ENCODE data around the gene COL5A1.

The COL5A1 gene

DNA sequence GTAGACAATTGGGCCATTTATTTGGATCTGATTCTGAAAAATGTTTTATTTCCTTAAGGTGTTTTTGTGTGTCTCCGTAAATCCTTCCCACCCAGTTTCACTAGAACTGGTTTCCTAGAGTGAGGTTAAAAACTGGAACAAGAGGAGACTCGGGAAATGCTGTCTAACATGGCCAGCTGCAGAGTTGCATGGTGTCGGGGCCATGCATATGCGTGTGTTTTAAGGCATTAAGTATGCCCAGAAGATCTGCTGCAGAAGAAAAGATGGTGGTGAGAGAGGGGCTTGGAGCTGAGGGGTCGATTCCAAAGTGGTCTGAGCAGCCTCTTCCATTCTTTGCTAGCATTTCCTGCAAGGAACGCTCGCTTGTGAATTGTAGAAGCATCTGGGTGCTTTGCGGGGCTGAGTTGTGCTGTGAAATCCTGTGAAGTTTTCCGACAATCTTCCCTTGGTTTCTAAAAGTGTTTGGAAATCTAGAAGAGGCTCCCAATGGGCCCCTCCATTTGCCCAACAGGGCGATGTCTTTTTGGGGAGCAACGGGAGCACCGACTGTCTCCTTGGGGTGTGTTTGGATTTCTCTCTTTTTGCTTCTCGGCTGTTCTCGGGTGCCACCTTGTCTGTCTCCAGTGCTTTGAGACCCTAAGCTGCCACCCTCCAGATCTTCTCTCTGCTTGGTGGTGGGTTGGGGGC lies 113.8 kb downstream of the COL5A1 start:
- Histone ChIP-seq H3K27me3 (ENCODE audit: insufficient read depth, low read length) (peaks cover 10% of the 10 kb centered on the region), H3F3A (ENCODE audit: insufficient read depth, low read length) (no peaks in the 10 kb centered on the region), H4K20me1 (ENCODE audit: insufficient read depth, low read length) (no peaks in the 10 kb centered on the region), H3K4me1 (ENCODE audit: insufficient read depth, low read length, severe bottlenecking) (no peaks in the 10 kb centered on the region), H3K36me3 (ENCODE audit: insufficient read depth, low read length) (no peaks in the 10 kb centered on the region), H3K4me2 (ENCODE audit: low read length) (no peak overlapping the region), H3K4me3 (ENCODE audit: low read depth, low read length, poor library complexity, severe bottlenecking) (no peak overlapping the region), H3K9me2 (ENCODE audit: low read depth, low read length) (no peaks in the 10 kb centered on the region), H2AFZ (ENCODE audit: low read length) (no peak overlapping the region), H3K9ac (ENCODE audit: low read length) (no peak overlapping the region), H3K79me2 (ENCODE audit: insufficient read depth, low read length) (no peaks in the 10 kb centered on the region), H3K27ac (ENCODE audit: low read depth, low read length, poor library complexity, severe bottlenecking) (no peak overlapping the region), H3K9me3 (ENCODE audit: low read length) (no peaks in the 10 kb centered on the region)
- TF ChIP-seq, protein P1, sequence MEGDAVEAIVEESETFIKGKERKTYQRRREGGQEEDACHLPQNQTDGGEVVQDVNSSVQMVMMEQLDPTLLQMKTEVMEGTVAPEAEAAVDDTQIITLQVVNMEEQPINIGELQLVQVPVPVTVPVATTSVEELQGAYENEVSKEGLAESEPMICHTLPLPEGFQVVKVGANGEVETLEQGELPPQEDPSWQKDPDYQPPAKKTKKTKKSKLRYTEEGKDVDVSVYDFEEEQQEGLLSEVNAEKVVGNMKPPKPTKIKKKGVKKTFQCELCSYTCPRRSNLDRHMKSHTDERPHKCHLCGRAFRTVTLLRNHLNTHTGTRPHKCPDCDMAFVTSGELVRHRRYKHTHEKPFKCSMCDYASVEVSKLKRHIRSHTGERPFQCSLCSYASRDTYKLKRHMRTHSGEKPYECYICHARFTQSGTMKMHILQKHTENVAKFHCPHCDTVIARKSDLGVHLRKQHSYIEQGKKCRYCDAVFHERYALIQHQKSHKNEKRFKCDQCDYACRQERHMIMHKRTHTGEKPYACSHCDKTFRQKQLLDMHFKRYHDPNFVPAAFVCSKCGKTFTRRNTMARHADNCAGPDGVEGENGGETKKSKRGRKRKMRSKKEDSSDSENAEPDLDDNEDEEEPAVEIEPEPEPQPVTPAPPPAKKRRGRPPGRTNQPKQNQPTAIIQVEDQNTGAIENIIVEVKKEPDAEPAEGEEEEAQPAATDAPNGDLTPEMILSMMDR (IDR thresholded peaks at IDR 0.05; ENCODE audit: low read length), result no peak
- TF ChIP-seq EZH2 (IDR thresholded peaks at IDR 0.05; ENCODE audit: borderline replicate concordance, low read length), result no peak

DNA sequence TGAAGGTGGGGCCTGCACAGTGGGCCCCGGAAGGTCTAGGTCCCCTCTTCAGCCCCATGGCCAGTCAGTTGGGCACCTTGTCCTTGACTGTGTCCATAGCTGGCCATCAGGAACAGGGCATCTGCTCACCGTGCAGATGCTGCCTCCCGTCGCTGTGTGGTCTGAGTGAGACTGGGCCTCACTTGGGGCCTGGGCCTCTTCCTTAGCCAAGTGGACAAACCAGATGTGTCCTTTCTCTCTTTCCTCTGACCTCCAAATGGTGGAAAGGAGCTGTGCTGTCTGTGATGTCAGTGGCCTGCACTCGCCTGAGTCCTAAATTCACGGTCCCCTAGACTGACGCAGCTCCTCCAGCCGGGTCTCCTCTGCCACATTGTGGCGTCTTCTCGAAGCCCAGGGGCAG lies 114.5 kb downstream of the COL5A1 start:
- Histone ChIP-seq H3K27ac (ENCODE audit: low read depth, low read length, poor library complexity, severe bottlenecking) (no peak overlapping the region), H3F3A (ENCODE audit: insufficient read depth, low read length) (no peaks in the 10 kb centered on the region)
- TF ChIP-seq, protein P1 (IDR thresholded peaks at IDR 0.05; ENCODE audit: low read length), result no peak
- TF ChIP-seq EZH2 (IDR thresholded peaks at IDR 0.05; ENCODE audit: borderline replicate concordance, low read length), result no peak

DNA sequence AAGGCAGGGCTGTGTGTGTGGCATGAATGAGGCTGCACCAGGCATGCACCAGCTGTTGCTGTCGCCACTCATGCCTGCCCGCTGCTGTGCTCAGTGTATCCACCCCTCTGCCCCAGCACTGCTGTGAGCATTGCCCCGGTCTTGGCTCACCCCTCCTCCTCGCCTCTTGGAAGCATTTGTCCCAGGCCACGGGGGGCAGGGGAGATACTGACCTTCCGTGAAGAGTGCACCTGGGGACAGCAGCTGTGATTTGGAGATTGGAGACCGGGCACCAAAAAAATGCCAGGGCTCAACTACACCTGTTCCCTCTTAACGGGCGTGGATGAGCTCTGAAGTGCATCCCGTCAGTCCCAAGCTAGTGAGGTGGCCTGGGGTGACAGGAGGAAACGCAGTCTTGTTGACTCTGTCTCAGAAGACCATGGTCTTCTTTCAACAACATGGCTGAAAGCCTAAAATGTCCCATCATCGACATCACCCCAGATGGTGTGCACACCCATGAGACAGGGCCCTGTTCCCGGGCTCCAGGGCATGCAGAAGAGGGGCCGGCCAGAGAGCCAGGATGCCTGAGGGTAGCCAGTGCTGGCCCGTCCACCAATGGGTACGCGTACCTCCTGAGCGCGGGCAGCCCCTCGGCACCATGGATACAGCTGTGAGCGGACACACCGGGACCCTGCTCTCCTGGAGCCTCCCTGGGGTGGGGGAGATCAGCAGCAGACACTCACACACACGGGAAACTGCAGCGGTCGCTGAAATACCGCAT lies 115.8 kb downstream of the COL5A1 start:
- H3F3A ChIP-seq (ENCODE audit: insufficient read depth, low read length), result no peaks in the 10 kb centered on the region
- peaks cover 10% of the 10 kb centered on the region for H3K27me3 ChIP-seq (ENCODE audit: insufficient read depth, low read length)
- H3K9ac ChIP-seq (ENCODE audit: low read length), result no peak overlapping the region

More for the DNA sequence above, 114.5 kb downstream of the COL5A1 start:
- Histone ChIP-seq H3K4me3 (ENCODE audit: low read depth, low read length, poor library complexity, severe bottlenecking) (no peak overlapping the region), H3K79me2 (ENCODE audit: insufficient read depth, low read length) (no peaks in the 10 kb centered on the region), H3K4me2 (ENCODE audit: low read length) (no peak overlapping the region), H3K9me2 (ENCODE audit: low read depth, low read length) (no peaks in the 10 kb centered on the region), H3K9me3 (ENCODE audit: low read length) (no peaks in the 10 kb centered on the region), H4K20me1 (ENCODE audit: insufficient read depth, low read length) (no peaks in the 10 kb centered on the region), H3K36me3 (ENCODE audit: insufficient read depth, low read length) (no peaks in the 10 kb centered on the region), H2AFZ (ENCODE audit: low read length) (no peak overlapping the region), H3K4me1 (ENCODE audit: insufficient read depth, low read length, severe bottlenecking) (no peaks in the 10 kb centered on the region), H3K9ac (ENCODE audit: low read length) (no peak overlapping the region), H3K27me3 (ENCODE audit: insufficient read depth, low read length) (peaks cover 10% of the 10 kb centered on the region)

More for the DNA sequence above, 115.8 kb downstream of the COL5A1 start:
- Histone ChIP-seq H3K4me3 (ENCODE audit: low read depth, low read length, poor library complexity, severe bottlenecking) (no peak overlapping the region), H3K4me2 (ENCODE audit: low read length) (no peak overlapping the region), H2AFZ (ENCODE audit: low read length) (no peak overlapping the region), H3K79me2 (ENCODE audit: insufficient read depth, low read length) (no peaks in the 10 kb centered on the region), H3K4me1 (ENCODE audit: insufficient read depth, low read length, severe bottlenecking) (no peaks in the 10 kb centered on the region), H3K9me3 (ENCODE audit: low read length) (no peaks in the 10 kb centered on the region), H4K20me1 (ENCODE audit: insufficient read depth, low read length) (no peaks in the 10 kb centered on the region), H3K27ac (ENCODE audit: low read depth, low read length, poor library complexity, severe bottlenecking) (no peak overlapping the region), H3K36me3 (ENCODE audit: insufficient read depth, low read length) (no peaks in the 10 kb centered on the region), H3K9me2 (ENCODE audit: low read depth, low read length) (no peaks in the 10 kb centered on the region)
- TF ChIP-seq, protein P1 (IDR thresholded peaks at IDR 0.05; ENCODE audit: low read length), result no peak
- no peak for TF ChIP-seq EZH2 (IDR thresholded peaks at IDR 0.05; ENCODE audit: borderline replicate concordance, low read length)

Measured in OCI-LY1 (cell line).